OCI-LY3 (cell line): Measurements from ENCODE around the gene CTNND1.

Experiments
- EZH2phosphoT487 ChIP-seq: fragments of 200-600 bp; shearing (Covaris generic); IDR thresholded peaks from 2 replicates; pipeline ENCODE4 v1.6.1; 2018; ENCODE audit warnings: antibody characterized with exemption, mixed run types, low read depth
- TF ChIP-seq, protein P1 (sequence below): fragments of 200-600, 300-600 bp; sonication (generic); IDR thresholded peaks from 2 replicates; pipeline ENCODE4 v1.5.1; 2014; ENCODE audit warnings: antibody characterized with exemption, low read length, low read depth

- TF ChIP-seq, protein P1, sequence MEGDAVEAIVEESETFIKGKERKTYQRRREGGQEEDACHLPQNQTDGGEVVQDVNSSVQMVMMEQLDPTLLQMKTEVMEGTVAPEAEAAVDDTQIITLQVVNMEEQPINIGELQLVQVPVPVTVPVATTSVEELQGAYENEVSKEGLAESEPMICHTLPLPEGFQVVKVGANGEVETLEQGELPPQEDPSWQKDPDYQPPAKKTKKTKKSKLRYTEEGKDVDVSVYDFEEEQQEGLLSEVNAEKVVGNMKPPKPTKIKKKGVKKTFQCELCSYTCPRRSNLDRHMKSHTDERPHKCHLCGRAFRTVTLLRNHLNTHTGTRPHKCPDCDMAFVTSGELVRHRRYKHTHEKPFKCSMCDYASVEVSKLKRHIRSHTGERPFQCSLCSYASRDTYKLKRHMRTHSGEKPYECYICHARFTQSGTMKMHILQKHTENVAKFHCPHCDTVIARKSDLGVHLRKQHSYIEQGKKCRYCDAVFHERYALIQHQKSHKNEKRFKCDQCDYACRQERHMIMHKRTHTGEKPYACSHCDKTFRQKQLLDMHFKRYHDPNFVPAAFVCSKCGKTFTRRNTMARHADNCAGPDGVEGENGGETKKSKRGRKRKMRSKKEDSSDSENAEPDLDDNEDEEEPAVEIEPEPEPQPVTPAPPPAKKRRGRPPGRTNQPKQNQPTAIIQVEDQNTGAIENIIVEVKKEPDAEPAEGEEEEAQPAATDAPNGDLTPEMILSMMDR, result no peak
- TF ChIP-seq EZH2phosphoT487, result no peak
Observed at GRCh38 chr11:57713835-57714234, 47.8 kb upstream of the CTNND1 start.
